Measurements from ENCODE around the gene CELSR1. TPM values are rescaled to one million over a fixed set of nuclear protein-coding genes. Genes with fewer than 3 reads are reported as not detected.
A peak's percentile ranks its signal among the peaks of the same experiment; 100 is the strongest.

Gene CELSR1
- total RNA-seq, 1 experiment from 2014 or later = 19.6 TPM

- ATAC-seq (no peak), DNase-seq (ENCODE audit: low read depth, low spot score) (no peak)
- POLR2A ChIA-PET = no interaction called here
- BruUV-seq (replicated peaks) = no TSS peak
- CTCF ChIA-PET = interaction anchor here (1.0 kb wide), 1 partner anchor 15 kb away, joined by 6 read pairs; no protein-coding TSS in a partner anchor
- TF ChIP-seq CBX3 (IDR thresholded peaks at IDR 0.05; ENCODE audit: low read depth) (no peak), REST (IDR thresholded peaks at IDR 0.05; ENCODE audit: low read depth) (no peak), SP1 (IDR thresholded peaks at IDR 0.05; ENCODE audit: low read depth) (no peak), EGR1 (IDR thresholded peaks at IDR 0.05; ENCODE audit: low read depth) (no peak), EZH2phosphoT487 (IDR thresholded peaks at IDR 0.05; ENCODE audit: borderline replicate concordance) (no peak), MAX (IDR thresholded peaks at IDR 0.05) (no peak), POLR2A (IDR thresholded peaks at IDR 0.05; ENCODE audit: borderline replicate concordance, extremely low read depth, insufficient read depth, insufficient read length) (no peak), YY1 (IDR thresholded peaks at IDR 0.05; ENCODE audit: extremely low read depth, insufficient replicate concordance, low read depth, low read length) (no peak), ATF3 (IDR thresholded peaks at IDR 0.05) (no peak), ZFX (IDR thresholded peaks at IDR 0.05) (no peak), CEBPB (IDR thresholded peaks at IDR 0.05; ENCODE audit: low read depth) (no peak)
- Histone ChIP-seq H3K9me2 (ENCODE audit: insufficient read depth) (no peaks in the 10 kb centered on the region), H3K9me3 (ENCODE audit: control insufficient read depth in 1 of 2, insufficient read depth in 1 of 2, low read depth in 1 of 2, low read length in 2 of 2) (no peaks in the 10 kb centered on the region), H3K27ac (ENCODE audit: low read depth, low read length) (peak overlapping the region; percentile 53), H3K9ac (ENCODE audit: low read length) (no peak overlapping the region), H3K4me1 (ENCODE audit: control insufficient read depth in 1 of 2, insufficient read depth in 2 of 2, low read length in 2 of 2) (peaks cover 13 to 14% of the 10 kb centered on the region in 2 experiments), H2AFZ (ENCODE audit: low read depth, low read length, poor library complexity, severe bottlenecking) (no peak overlapping the region), H3K4me3 (replicated peaks in 1 of 2; ENCODE audit: low read depth in 1 of 2, low read length in 2 of 2) (no peak overlapping the region), H3K27me3 (ENCODE audit: insufficient read depth, low read length) (no peaks in the 10 kb centered on the region), H3K4me2 (ENCODE audit: low read length) (0 out of 2 replicates have a peak overlapping the region, but pooled peaks have one; percentile 2), H4K20me1 (ENCODE audit: insufficient read depth) (peaks cover 6% of the 10 kb centered on the region; the same call in 1 of the 2 replicates), H3K36me3 (ENCODE audit: control insufficient read depth in 1 of 2, insufficient read depth in 2 of 2, low read length in 2 of 2) (peaks cover 34 to 49% of the 10 kb centered on the region in 2 experiments; a peak in 3 of 4 replicates), H3K79me2 (ENCODE audit: insufficient read depth, low read length) (peaks cover 19% of the 10 kb centered on the region; the same call in 1 of the 2 replicates)
- intact Hi-C loops (cut with micrococcal nuclease) = no loop called here
- RAD21 ChIA-PET (ENCODE audit: low non-redundant PET in 1 of 2, low total read pairs in 2 of 2, uncharacterized antibody in 2 of 2, unreplicated experiment in 2 of 2) = no interaction called here
Observed at GRCh38 chr22:46352276-46352675, 185.1 kb downstream of the CELSR1 start.
